Measurements from ENCODE around the gene KRTAP10-2.

KRTAP10-2 gene

GRCh38 chr21:44537930-44538911, 13.1 kb downstream of the KRTAP10-2 start:
- no peaks in the 10 kb centered on the region for H3K27me3 ChIP-seq (ENCODE audit: control insufficient read depth, insufficient read depth, low read length)
- H3K27ac ChIP-seq: no peak overlapping the region
- H3K9ac ChIP-seq: no peak overlapping the region
- H3K79me2 ChIP-seq: no peaks in the 10 kb centered on the region
- H3K4me3 ChIP-seq (ENCODE audit: low read depth, low read length): no peak overlapping the region
- H3K9me3 ChIP-seq (ENCODE audit: control insufficient read depth, low read length): no peaks in the 10 kb centered on the region
- no peaks in the 10 kb centered on the region for H3K4me1 ChIP-seq
- H2AFZ ChIP-seq: no peak overlapping the region
- H3K4me2 ChIP-seq (ENCODE audit: low read length): no peak overlapping the region
- no peak for TF ChIP-seq CTCF (IDR thresholded peaks at IDR 0.05)
- no peaks in the 10 kb centered on the region for H3K36me3 ChIP-seq (ENCODE audit: control insufficient read depth, insufficient read depth, low read length)

- Histone ChIP-seq H2AFZ (no peak overlapping the region), H3K4me2 (ENCODE audit: low read length) (no peak overlapping the region), H3K36me3 (ENCODE audit: control insufficient read depth, insufficient read depth, low read length) (no peaks in the 10 kb centered on the region), H3K4me1 (no peaks in the 10 kb centered on the region), H3K79me2 (no peaks in the 10 kb centered on the region), H3K27ac (no peak overlapping the region), H3K9ac (no peak overlapping the region), H3K27me3 (ENCODE audit: control insufficient read depth, insufficient read depth, low read length) (no peaks in the 10 kb centered on the region), H3K4me3 (ENCODE audit: low read depth, low read length) (no peak overlapping the region), H3K9me3 (ENCODE audit: control insufficient read depth, low read length) (no peaks in the 10 kb centered on the region)
- TF ChIP-seq CTCF (IDR thresholded peaks at IDR 0.05): no peak
Observed at GRCh38 chr21:44535963-44536362, 15.3 kb downstream of the KRTAP10-2 start.

- Histone ChIP-seq H3K4me3 (ENCODE audit: low read depth, low read length) (no peak overlapping the region), H3K4me1 (no peaks in the 10 kb centered on the region), H3K79me2 (no peaks in the 10 kb centered on the region), H3K4me2 (ENCODE audit: low read length) (no peak overlapping the region), H3K9me3 (ENCODE audit: control insufficient read depth, low read length) (no peaks in the 10 kb centered on the region), H3K27ac (no peak overlapping the region), H2AFZ (no peak overlapping the region), H3K27me3 (ENCODE audit: control insufficient read depth, insufficient read depth, low read length) (no peaks in the 10 kb centered on the region), H3K9ac (no peak overlapping the region), H3K36me3 (ENCODE audit: control insufficient read depth, insufficient read depth, low read length) (no peaks in the 10 kb centered on the region)
- no peak for TF ChIP-seq CTCF (IDR thresholded peaks at IDR 0.05)
Observed at GRCh38 chr21:44534688-44535087, 16.6 kb downstream of the KRTAP10-2 start.

GRCh38 chr21:44533891-44534627, 17.2 kb downstream of the KRTAP10-2 start:
- no peak overlapping the region for H3K27ac ChIP-seq
- no peaks in the 10 kb centered on the region for H3K4me1 ChIP-seq
- H3K27me3 ChIP-seq (ENCODE audit: control insufficient read depth, insufficient read depth, low read length): no peaks in the 10 kb centered on the region
- no peak overlapping the region for H3K4me2 ChIP-seq (ENCODE audit: low read length)
- H3K4me3 ChIP-seq (ENCODE audit: low read depth, low read length): no peak overlapping the region
- no peak overlapping the region for H2AFZ ChIP-seq
- no peak overlapping the region for H3K9ac ChIP-seq
- H3K36me3 ChIP-seq (ENCODE audit: control insufficient read depth, insufficient read depth, low read length): no peaks in the 10 kb centered on the region
- no peaks in the 10 kb centered on the region for H3K9me3 ChIP-seq (ENCODE audit: control insufficient read depth, low read length)
- no peak for TF ChIP-seq CTCF (IDR thresholded peaks at IDR 0.05)
- H3K79me2 ChIP-seq: no peaks in the 10 kb centered on the region

Measured in parathyroid adenoma (tissue), 2 donors.